Activated CD8-positive, alpha-beta T cell treated with anti-CD3 and anti-CD28 coated beads for 36 hours (primary cell): ENCODE results near the gene STX4. TPM values are rescaled to one million over a fixed set of nuclear protein-coding genes. Genes with fewer than 3 reads are reported as not detected.

ENCODE experiments used
- ATAC-seq: fragments of 200-7000 bp; cut with Tn5 transposase; one replicate; pipeline ENCODE4 v1.10.0; 2021; ENCODE audit warnings: mild to moderate bottlenecking, moderate library complexity
- CTCF ChIA-PET: fragments of 350-600 bp; sonication (Branson Sonifier 250); formaldehyde crosslinking; loops from one replicate; lab custom pipeline; 2021; ENCODE audit warnings: antibody characterized with exemption; lab: Charles Lee
- POLR2A ChIA-PET: fragments of 350-600 bp; sonication (Branson Sonifier 250); formaldehyde crosslinking; loops from one replicate; lab custom pipeline; 2021; ENCODE audit warnings: antibody characterized with exemption; lab: Charles Lee
- DNase-seq: peaks from one replicate; pipeline ENCODE4 v3.0.0-alpha.2; 2020
- H3K27ac Mint-ChIP-seq: one replicate; pipeline ENCODE4 v1.8.0; 2021; ENCODE audit warnings: mild to moderate bottlenecking, mixed read lengths
- H3K27me3 Mint-ChIP-seq: one replicate; pipeline ENCODE4 v1.8.0; 2021; ENCODE audit warnings: mixed read lengths
- H3K36me3 Mint-ChIP-seq: one replicate; pipeline ENCODE4 v1.8.0; 2021; ENCODE audit warnings: low read depth, mixed read lengths
- H3K4me1 Mint-ChIP-seq: one replicate; pipeline ENCODE4 v1.8.0; 2021; ENCODE audit warnings: low read depth, mixed read lengths
- H3K4me3 Mint-ChIP-seq: one replicate; pipeline ENCODE4 v1.8.0; 2021; ENCODE audit warnings: mild to moderate bottlenecking, moderate library complexity, mixed read lengths
- H3K9me3 Mint-ChIP-seq: one replicate; pipeline ENCODE4 v1.8.0; 2021; ENCODE audit warnings: mixed read lengths
- CTCF ChIP-seq: fragments of 200-600 bp; IDR thresholded peaks from one replicate; pipeline ENCODE4 v1.8.0; 2022; ENCODE audit warnings: antibody characterized with exemption, mild to moderate bottlenecking
- intact Hi-C: fragments of 100-400 bp; cut with micrococcal nuclease; formaldehyde crosslinking; loops from one replicate; pipeline ENCODE4 v1.10.0; 2022
- total RNA-seq, 2 experiments: library from RNA; stranded (reverse); gene quantifications; one replicate each; pipeline ENCODE4 v1.2.3, GENCODE V29; 2021

STX4 gene
- total RNA-seq, 2 experiments from 2014 or later, result 25.2 to 27.7 TPM

- Mint-ChIP-seq H3K4me1 (peaks cover 13% of the 10 kb centered on the region), H3K9me3 (no peaks in the 10 kb centered on the region), H3K36me3 (peaks cover 11% of the 10 kb centered on the region), H3K27ac (peak overlapping the region; percentile 10), H3K4me3 (no peak overlapping the region), H3K27me3 (no peaks in the 10 kb centered on the region)
- DNase-seq (no peak), ATAC-seq (no peak)
- ChIA-PET CTCF (no interaction called here), POLR2A (interaction anchor here (1.7 to 5.8 kb wide), 2 partner anchors 12 to 57 kb away, joined by 5 to 22 read pairs; partner anchors contain the start of genes ZNF646 and ZNF668)
- no peak for TF ChIP-seq CTCF
- intact Hi-C loops, result no loop called here
These were observed 52.1 kb downstream of the STX4 start for GRCh38 chr16:31085411-31085810.

GRCh38 chr16:31085873-31086628 is 52.7 kb downstream of the STX4 start:
- CTCF ChIA-PET, result no interaction called here

GRCh38 chr16:31086629-31086906 is 53.2 kb downstream of the STX4 start:
- no peaks in the 10 kb centered on the region for H3K9me3 Mint-ChIP-seq
- intact Hi-C loops, result no loop called here
- ChIA-PET POLR2A (interaction anchor here (1.7 to 5.8 kb wide), 2 partner anchors 13 to 56 kb away, joined by 5 to 22 read pairs; partner anchors contain the start of genes ZNF646 and ZNF668), CTCF (no interaction called here)
- TF ChIP-seq CTCF, result no peak
- H3K27ac Mint-ChIP-seq, result no peak overlapping the region
- no peak for ATAC-seq
- H3K36me3 Mint-ChIP-seq, result peaks cover 14% of the 10 kb centered on the region
- no peaks in the 10 kb centered on the region for H3K27me3 Mint-ChIP-seq
- DNase-seq, result no peak
- H3K4me3 Mint-ChIP-seq, result no peak overlapping the region
- H3K4me1 Mint-ChIP-seq, result peaks cover 9% of the 10 kb centered on the region

More at GRCh38 chr16:31085873-31086628, 52.7 kb downstream of the STX4 start:
- POLR2A ChIA-PET, result interaction anchor here (1.7 to 5.8 kb wide), 2 partner anchors 13 to 56 kb away, joined by 5 to 22 read pairs; partner anchors contain the start of genes ZNF646 and ZNF668
- Mint-ChIP-seq H3K4me3 (no peak overlapping the region), H3K36me3 (peaks cover 10% of the 10 kb centered on the region), H3K27ac (no peak overlapping the region), H3K4me1 (peaks cover 9% of the 10 kb centered on the region), H3K9me3 (no peaks in the 10 kb centered on the region), H3K27me3 (no peaks in the 10 kb centered on the region)
- intact Hi-C loops, result no loop called here
- ATAC-seq (no peak), DNase-seq (no peak)
- TF ChIP-seq CTCF, result no peak

GRCh38 chr16:31087481-31087880 is 54.1 kb downstream of the STX4 start:
- Mint-ChIP-seq H3K27ac (no peak overlapping the region), H3K36me3 (peaks cover 11% of the 10 kb centered on the region), H3K9me3 (no peaks in the 10 kb centered on the region), H3K4me1 (peaks cover 5% of the 10 kb centered on the region), H3K27me3 (no peaks in the 10 kb centered on the region), H3K4me3 (no peak overlapping the region)
- intact Hi-C loops, result no loop called here
- POLR2A ChIA-PET, result interaction anchor here (0.9 to 5.8 kb wide), 2 partner anchors 14 to 109 kb away, joined by 3 to 22 read pairs; partner anchors contain the start of genes ZNF646 and ZNF668
- ATAC-seq, result no peak
- no peak for TF ChIP-seq CTCF
- no peak for DNase-seq
- CTCF ChIA-PET, result no interaction called here

GRCh38 chr16:31087971-31088370 is 54.6 kb downstream of the STX4 start:
- ATAC-seq (no peak), DNase-seq (no peak)
- Mint-ChIP-seq H3K4me1 (peaks cover 9% of the 10 kb centered on the region), H3K4me3 (no peak overlapping the region), H3K27ac (no peak overlapping the region), H3K9me3 (no peaks in the 10 kb centered on the region), H3K27me3 (no peaks in the 10 kb centered on the region), H3K36me3 (peaks cover 13% of the 10 kb centered on the region)
- CTCF ChIA-PET, result no interaction called here
- intact Hi-C loops, result no loop called here
- TF ChIP-seq CTCF, result no peak
- POLR2A ChIA-PET, result interaction anchor here (0.9 to 5.8 kb wide), 3 partner anchors 10 to 109 kb away, joined by 3 to 22 read pairs (median 5); partner anchors contain the start of genes ZNF646 and ZNF668
